HG02678 (cell line): ENCODE results near the gene HOXD9.

Source experiments
- ATAC-seq: cut with Tn5 transposase; IDR thresholded peaks from one replicate; pipeline ENCODE4 v1.9.1; 2021; ENCODE audit warnings: mild to moderate bottlenecking, moderate library complexity; ENCODE audit not compliant: unreplicated experiment

HOXD9 gene

DNA sequence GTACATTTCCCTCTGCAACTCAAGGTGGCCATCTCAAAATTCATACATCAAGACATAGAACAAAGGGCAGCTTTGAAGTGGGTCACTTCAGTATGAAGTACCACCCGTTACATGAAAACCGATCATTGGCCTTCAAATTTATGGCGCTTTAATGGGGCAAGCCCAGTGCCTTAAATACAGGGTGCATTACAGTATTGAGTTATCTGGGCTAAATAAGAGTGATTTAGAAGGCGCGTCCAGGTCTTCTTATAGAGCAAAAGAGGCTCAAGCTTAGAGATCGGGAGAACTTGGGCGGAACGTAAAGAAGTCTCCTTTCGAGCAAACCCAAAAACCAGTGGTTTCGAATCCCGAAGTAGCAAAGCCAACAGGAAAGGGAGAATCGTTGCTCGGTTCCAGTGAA lies 41.7 kb downstream of the HOXD9 start:
- ATAC-seq: no peak

DNA sequence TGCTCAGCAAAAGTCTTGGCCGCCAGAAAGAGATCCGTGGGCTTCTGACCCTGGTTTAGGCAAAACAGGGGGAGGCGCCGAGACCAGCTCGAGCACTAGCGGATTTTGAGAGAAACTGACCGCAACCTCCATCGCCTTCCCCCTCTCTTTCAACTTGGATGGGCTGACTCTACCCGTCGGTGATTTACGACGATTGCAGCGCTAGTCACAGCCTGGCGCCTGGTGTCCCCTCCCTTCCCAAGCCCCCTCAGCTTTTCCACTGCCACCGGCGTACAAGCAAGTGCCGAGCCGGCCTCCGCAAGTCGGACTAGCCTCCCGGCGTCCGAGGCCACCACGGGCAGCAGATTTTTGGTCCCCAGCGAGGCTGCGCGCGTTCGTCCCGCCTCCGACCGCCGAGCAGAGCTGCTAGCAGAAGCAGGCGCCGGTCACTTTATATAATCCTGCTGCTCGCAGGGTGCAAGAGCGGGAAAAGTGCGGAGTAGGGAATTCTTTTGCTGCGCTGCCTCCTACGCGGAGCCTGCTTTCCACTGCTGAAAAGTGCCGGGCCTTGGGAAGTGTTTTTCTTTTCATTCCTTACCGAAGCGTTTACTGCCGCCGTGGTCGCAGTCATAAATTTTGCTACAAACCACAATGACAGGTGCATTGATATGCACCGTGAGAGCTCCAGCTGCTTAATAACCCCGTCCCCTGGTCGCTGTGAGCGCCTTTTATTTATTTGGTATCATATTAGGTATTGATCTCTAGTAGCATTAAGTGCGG lies 42.3 kb downstream of the HOXD9 start:
- no peak for ATAC-seq

DNA sequence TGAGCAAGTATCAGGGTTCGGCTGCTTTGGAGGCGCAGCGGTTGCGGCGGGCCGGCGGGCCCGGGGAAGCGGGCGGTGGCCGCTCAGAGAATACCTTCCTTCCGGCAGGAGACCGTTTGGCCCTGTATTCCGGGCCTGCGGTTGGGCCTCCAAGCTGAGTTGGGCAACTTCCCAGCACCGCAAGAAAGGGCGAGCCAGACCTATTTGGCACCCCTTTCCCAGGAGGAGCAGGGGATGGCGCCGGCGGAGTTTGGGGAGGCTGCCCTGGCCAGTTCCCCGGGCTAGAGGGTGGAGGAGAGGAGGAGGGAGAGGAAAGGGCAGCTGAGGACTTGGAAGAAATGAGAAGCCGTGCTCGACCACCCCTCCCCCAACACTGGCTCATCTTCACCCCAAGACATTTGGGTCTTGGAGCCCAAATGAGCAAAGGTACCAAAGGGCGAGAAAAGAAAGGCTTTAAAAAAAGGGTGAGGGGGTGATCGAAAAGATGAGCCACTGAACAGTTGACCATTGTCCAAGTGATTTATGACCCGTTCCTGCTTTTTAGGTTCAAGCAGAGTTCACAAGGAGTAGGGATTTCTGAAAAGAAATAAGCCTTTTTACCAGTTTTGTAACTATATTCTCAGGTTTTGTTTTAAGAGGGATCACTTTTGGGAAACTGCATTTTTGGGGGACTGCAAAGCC lies 43.0 kb downstream of the HOXD9 start:
- ATAC-seq: no peak

DNA sequence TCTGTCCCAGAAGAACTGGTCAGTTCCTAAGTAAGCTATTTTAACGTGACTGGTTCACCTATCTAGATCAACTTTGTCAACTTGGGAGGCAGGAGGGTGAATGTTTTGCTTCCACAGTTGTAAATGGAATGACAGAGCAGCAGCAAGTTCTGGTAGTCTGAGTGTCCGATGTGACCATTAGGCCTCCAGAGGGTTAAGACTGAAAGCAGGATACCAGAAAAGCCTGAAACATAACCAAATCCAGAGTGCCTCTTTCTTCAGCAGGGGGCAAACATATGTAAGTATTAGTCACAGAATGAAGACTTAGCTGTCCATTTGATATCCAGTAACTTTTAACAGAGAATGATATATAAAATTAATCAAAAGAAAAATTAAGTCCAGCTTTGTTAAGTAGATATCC lies 43.8 kb downstream of the HOXD9 start:
- no peak for ATAC-seq

DNA sequence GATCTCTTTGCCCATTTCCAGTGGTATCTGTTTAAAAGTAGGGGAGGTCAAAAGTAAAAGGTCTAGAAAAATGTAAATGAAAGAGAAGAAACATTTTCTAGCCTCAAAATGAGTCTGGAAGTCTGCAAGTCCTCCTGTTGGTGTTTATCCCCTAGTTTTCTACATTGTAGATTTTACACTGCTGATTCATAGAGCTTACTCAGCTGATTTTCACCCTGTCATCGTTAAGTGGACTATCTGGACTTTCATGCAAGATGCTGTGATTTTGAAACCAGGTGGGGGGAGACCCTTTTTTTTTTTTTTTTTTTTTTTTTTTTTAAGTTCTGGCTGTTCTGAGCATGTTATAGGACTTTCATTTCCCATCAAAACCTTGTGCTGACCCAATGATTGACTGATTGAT lies 44.9 kb downstream of the HOXD9 start:
- no peak for ATAC-seq

DNA sequence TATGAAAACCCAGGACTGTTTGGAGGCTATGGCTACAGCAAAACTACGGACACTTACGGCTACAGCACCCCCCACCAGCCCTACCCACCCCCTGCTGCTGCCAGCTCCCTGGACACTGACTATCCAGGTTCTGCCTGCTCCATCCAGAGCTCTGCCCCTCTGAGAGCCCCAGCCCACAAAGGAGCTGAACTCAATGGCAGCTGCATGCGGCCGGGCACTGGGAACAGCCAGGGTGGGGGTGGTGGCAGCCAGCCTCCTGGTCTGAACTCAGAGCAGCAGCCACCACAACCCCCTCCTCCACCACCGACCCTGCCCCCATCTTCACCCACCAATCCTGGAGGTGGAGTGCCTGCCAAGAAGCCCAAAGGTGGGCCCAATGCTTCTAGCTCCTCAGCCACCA lies 46.7 kb downstream of the HOXD9 start:
- ATAC-seq: no peak

DNA sequence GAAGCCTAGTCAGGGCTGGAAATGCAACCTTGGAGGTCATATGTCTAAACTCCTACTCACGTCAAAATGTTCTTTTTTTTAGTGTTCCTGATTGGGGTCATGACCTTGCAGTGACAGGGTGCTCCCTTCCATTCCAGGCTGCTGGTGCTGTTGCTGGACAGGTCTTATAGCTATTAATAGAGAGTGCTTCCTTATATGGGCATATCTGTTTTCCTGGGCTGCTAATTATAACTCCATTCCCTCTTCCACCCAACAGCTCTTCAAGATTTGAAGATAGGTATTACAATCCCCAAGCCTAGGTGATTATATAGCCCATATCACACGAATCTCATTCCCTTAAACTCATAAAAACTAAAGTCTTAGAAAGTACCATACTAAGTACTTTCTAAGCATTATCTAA lies 47.2 kb downstream of the HOXD9 start:
- no peak for ATAC-seq

DNA sequence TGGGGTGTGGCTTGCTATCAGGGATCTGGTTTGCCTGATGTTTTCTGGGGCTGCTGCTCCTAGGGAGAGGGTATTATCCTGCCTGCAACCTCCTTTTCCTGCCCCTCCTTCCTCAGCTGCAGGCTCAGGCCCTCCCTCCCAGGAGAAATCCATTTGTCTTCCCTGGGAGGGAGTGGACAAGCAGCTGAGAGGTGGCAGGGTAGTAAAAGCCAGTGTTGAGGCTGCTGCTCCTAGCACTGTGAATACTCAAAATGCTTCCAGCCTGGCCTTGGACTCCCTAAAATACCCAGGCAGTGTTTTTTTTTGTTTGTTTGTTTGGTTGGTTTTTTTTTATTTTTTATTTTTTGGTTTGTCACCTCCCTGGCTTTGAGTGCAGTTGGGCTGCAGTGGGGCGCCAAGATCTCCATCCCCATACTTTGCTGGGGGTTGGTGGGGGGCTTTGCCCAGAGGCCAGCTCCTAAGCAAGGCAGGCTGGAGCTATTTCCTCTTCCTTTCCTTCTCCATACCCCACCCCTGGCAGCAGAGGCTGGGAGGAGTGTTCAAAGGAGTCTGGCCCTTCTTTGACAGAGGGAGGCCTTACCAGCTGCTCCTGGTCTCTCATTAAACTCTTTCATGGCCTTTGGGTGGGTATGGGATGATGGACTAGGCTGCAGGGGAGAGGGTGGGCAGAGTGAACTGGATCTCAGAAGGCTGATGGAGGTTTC lies 48.2 kb downstream of the HOXD9 start:
- ATAC-seq: no peak

DNA sequence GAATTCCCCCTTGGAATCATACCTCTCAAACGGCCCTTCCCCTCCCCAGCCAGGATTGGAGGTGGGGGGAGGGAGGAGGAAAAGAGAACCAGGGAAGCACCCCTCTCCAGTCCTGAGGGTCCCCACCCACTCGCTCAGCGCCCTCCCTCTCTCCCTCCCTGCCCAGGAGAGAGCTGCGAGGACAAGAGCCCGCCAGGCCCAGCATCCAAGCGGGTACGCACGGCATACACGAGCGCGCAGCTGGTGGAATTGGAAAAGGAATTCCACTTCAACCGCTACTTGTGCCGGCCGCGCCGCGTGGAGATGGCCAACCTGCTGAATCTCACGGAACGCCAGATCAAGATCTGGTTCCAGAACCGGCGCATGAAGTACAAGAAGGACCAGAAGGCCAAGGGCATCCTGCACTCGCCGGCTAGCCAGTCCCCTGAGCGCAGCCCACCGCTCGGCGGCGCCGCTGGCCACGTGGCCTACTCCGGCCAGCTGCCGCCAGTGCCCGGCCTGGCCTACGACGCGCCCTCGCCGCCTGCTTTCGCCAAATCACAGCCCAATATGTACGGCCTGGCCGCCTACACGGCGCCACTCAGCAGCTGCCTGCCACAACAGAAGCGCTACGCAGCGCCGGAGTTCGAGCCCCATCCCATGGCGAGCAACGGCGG lies 49.0 kb downstream of the HOXD9 start:
- ATAC-seq: no peak

DNA sequence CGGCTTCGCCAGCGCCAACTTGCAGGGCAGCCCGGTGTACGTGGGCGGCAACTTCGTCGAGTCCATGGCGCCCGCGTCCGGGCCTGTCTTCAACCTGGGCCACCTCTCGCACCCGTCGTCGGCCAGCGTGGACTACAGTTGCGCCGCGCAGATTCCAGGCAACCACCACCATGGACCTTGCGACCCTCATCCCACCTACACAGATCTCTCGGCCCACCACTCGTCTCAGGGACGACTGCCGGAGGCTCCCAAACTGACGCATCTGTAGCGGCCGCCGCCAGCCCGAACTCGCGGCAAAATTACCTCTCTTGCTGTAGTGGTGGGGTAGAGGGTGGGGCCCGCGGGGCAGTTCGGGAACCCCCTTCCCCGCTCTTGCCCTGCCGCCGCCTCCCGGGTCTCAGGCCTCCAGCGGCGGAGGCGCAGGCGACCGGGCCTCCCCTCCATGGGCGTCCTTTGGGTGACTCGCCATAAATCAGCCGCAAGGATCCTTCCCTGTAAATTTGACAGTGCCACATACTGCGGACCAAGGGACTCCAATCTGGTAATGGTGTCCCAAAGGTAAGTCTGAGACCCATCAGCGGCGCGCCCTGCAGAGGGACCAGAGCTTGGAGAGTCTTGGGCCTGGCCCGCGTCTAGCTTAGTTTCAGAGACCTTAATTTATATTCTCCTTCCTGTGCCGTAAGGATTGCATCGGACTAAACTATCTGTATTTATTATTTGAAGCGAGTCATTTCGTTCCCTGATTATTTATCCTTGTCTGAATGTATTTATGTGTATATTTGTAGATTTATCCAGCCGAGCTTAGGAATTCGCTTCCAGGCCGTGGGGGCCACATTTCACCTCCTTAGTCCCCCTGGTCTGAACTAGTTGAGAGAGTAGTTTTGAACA lies 49.7 kb downstream of the HOXD9 start:
- ATAC-seq: no peak

DNA sequence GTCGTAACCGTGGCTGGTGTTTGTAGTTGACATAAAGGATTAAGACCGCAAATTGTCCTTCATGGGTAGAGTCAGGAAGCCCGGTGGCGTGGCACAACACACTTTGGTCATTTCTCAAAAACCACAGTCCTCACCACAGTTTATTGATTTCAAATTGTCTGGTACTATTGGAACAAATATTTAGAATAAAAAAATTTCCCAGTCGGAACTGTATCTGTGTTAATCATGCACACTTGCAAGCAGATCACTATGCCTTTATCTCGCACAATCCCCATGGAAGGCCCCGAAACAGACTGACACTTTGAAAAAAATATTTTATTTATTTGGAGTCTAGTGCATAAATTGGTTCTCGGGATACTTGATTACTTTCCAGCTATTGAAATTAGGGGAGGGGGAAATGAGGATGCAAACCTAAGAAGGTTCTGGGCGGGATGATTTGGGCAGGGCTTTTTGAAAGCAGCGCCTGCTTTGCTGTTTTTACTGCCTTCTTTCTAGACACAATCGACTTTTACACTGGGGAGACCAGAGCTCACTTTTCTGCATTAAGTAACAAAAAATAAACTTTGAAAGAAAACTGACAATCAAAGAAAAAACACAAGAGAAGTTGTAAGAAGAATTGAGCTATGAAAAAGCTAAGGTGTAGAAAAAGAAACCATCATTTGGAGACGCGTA lies 50.5 kb downstream of the HOXD9 start:
- ATAC-seq: no peak

DNA sequence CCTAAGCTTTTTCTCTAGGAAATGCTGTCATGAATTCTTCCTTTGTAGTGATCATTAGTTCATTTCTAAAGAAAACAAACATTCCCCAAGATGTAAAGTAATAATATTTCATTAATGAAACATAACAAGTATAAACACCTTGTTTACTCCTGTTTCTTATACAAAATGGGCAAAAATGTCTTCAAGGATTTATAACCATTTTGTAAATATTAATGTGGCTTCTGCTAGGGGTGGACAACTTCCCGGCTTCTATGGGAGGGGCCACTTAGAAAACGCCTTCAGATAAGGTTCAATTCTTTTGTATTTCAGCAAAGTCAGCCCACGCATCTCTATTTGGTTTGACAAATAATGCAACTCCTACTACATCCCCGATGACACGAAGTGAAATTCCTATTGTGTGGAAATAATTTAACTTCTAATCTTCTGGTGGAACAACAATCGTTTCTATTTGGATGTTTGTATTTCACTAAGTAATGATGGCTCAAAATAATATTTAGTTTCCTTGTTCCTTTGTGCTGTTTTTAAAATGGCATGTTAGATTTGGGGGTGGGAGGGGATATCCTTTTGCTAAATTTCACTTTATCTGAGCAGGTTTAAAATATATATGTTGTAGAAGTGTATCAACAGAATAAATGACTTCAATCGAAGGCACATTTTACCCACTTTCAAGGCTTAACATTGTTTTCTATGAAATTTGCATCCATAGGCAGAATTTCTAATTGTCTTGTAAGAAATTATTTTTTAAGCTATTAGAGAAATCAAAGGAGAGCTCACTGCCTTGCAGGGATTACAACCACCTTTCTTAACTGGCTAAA lies 51.3 kb downstream of the HOXD9 start:
- no peak for ATAC-seq

DNA sequence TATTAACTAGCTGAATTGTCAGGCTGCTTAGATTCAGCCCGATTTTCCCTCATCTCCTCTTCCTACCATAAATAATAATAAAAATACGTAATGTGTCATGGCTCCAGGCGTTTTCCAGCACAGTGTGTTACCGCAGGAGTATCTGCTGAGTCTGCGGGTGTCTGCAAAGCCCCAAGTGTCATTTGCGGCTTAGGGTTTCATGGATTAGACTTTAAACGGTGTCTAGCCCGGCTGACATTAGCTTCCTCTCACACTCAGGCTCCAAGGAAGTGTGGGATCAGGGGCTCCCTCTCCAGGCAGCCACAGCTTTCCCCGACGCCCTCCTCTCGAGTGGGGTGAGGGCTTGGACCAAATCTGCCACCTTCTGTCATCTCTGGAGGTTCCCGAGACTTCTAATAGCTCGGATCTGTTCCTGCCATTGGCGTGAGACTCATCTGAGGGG lies 51.9 kb downstream of the HOXD9 start:
- no peak for ATAC-seq
